NCI-H1930 (cell line): ENCODE measurements around the gene ATF3.
"Not testable (repeated sequence)": the region's sequence is repeated elsewhere in the genome, so short reads cannot be mapped to it uniquely, and the experiment has no call there.

ENCODE experiments used
- DNase-seq, 2 experiments: peaks; one replicate each; lab custom pipeline; 2025; lab: John Stamatoyannopoulos, UW

Gene ATF3

GRCh38 chr1:212651521-212651920 lies 43.0 kb downstream of the ATF3 start:
- no peak for DNase-seq

- DNase-seq: no peak
Measured at GRCh38 chr1:212651977-212652376, 43.4 kb downstream of the ATF3 start.

GRCh38 chr1:212652609-212653008 lies 44.0 kb downstream of the ATF3 start:
- no peak for DNase-seq

GRCh38 chr1:212655668-212656440 lies 47.3 kb downstream of the ATF3 start:
- no peak for DNase-seq

- DNase-seq: no peak
Measured at GRCh38 chr1:212656730-212657129, 48.2 kb downstream of the ATF3 start.

GRCh38 chr1:212658250-212658649 lies 49.7 kb downstream of the ATF3 start:
- not testable (repeated sequence) for DNase-seq

GRCh38 chr1:212664409-212665199 lies 56.0 kb downstream of the ATF3 start:
- DNase-seq: no peak

GRCh38 chr1:212665241-212666115 lies 56.9 kb downstream of the ATF3 start:
- peak; percentile 54 to 81 for DNase-seq

- DNase-seq: no peak
Measured at GRCh38 chr1:212666116-212666775, 57.7 kb downstream of the ATF3 start.

GRCh38 chr1:212667223-212668139 lies 58.9 kb downstream of the ATF3 start:
- no peak for DNase-seq

- no peak for DNase-seq
Measured at GRCh38 chr1:212668477-212668876, 59.9 kb downstream of the ATF3 start.

- DNase-seq: peak in 1 of 2 experiments; percentile 1
Measured at GRCh38 chr1:212669102-212669501, 60.5 kb downstream of the ATF3 start.

GRCh38 chr1:212669600-212669999 lies 61.0 kb downstream of the ATF3 start:
- no peak for DNase-seq

- DNase-seq: no peak
Measured at GRCh38 chr1:212670301-212670700, 61.7 kb downstream of the ATF3 start.
